Parathyroid adenoma (tissue), 2 donors: ENCODE measurements around the gene COL18A1.

Experiments
- H2AFZ ChIP-seq: fragments of 300-600 bp; sonication (generic); one replicate; pipeline ENCODE4 v1.7.0; 2017; ENCODE audit warnings: antibody characterized with exemption, mild to moderate bottlenecking
- H3K27ac ChIP-seq: fragments of 300-600 bp; sonication (generic); one replicate; pipeline ENCODE4 v1.7.0; 2017
- H3K27me3 ChIP-seq: fragments of 300-600 bp; sonication (generic); one replicate; pipeline ENCODE4 v1.7.0; 2017; ENCODE audit warnings: low read length; ENCODE audit not compliant: control insufficient read depth, insufficient read depth
- H3K36me3 ChIP-seq: fragments of 300-600 bp; sonication (generic); one replicate; pipeline ENCODE4 v1.7.0; 2017; ENCODE audit warnings: low read length; ENCODE audit not compliant: control insufficient read depth, insufficient read depth
- H3K4me1 ChIP-seq: fragments of 300-600 bp; sonication (generic); one replicate; pipeline ENCODE4 v1.7.0; 2017; ENCODE audit warnings: control low read depth
- H3K4me2 ChIP-seq: fragments of 300-600 bp; sonication (generic); one replicate; pipeline ENCODE4 v1.7.0; 2017; ENCODE audit warnings: low read length
- H3K4me3 ChIP-seq: fragments of 300-600 bp; sonication (generic); one replicate; pipeline ENCODE4 v1.7.0; 2017; ENCODE audit warnings: low read depth, low read length
- H3K79me2 ChIP-seq: fragments of 300-600 bp; sonication (generic); one replicate; pipeline ENCODE4 v1.7.0; 2017; ENCODE audit warnings: control low read depth
- H3K9ac ChIP-seq: fragments of 300-600 bp; sonication (generic); one replicate; pipeline ENCODE4 v1.7.0; 2017; ENCODE audit warnings: mild to moderate bottlenecking
- H3K9me3 ChIP-seq: fragments of 300-600 bp; sonication (generic); one replicate; pipeline ENCODE4 v1.7.0; 2017; ENCODE audit warnings: low read length; ENCODE audit not compliant: control insufficient read depth
- CTCF ChIP-seq: fragments of 300-600 bp; sonication (generic); IDR thresholded peaks from one replicate; pipeline ENCODE4 v1.7.0; 2017; ENCODE audit warnings: antibody characterized with exemption, mild to moderate bottlenecking
- donor health status: primary hyperparathyroidism.

COL18A1 gene

GRCh38 chr21:45414396-45415187 is 9.6 kb downstream of the COL18A1 start:
- H3K4me3 ChIP-seq = no peak overlapping the region
- H3K27me3 ChIP-seq = no peaks in the 10 kb centered on the region
- no peaks in the 10 kb centered on the region for H3K79me2 ChIP-seq
- no peak for TF ChIP-seq CTCF
- no peaks in the 10 kb centered on the region for H3K4me1 ChIP-seq
- no peak overlapping the region for H3K9ac ChIP-seq
- no peak overlapping the region for H3K27ac ChIP-seq
- H3K4me2 ChIP-seq = no peak overlapping the region
- H3K9me3 ChIP-seq = no peaks in the 10 kb centered on the region
- no peak overlapping the region for H2AFZ ChIP-seq
- H3K36me3 ChIP-seq = no peaks in the 10 kb centered on the region

- no peak overlapping the region for H3K27ac ChIP-seq
- no peaks in the 10 kb centered on the region for H3K79me2 ChIP-seq
- H2AFZ ChIP-seq = no peak overlapping the region
- TF ChIP-seq CTCF = no peak
- no peaks in the 10 kb centered on the region for H3K36me3 ChIP-seq
- H3K9me3 ChIP-seq = no peaks in the 10 kb centered on the region
- H3K4me2 ChIP-seq = no peak overlapping the region
- H3K27me3 ChIP-seq = no peaks in the 10 kb centered on the region
- no peak overlapping the region for H3K4me3 ChIP-seq
- H3K4me1 ChIP-seq = no peaks in the 10 kb centered on the region
- H3K9ac ChIP-seq = no peak overlapping the region
These were observed 10.4 kb downstream of the COL18A1 start for GRCh38 chr21:45415188-45415942.

GRCh38 chr21:45415943-45416611 is 11.1 kb downstream of the COL18A1 start:
- Histone ChIP-seq H3K4me1 (no peaks in the 10 kb centered on the region), H3K4me2 (no peak overlapping the region), H3K9me3 (no peaks in the 10 kb centered on the region), H3K27me3 (no peaks in the 10 kb centered on the region), H3K79me2 (no peaks in the 10 kb centered on the region), H2AFZ (no peak overlapping the region), H3K9ac (no peak overlapping the region), H3K4me3 (no peak overlapping the region), H3K36me3 (no peaks in the 10 kb centered on the region), H3K27ac (no peak overlapping the region)
- no peak for TF ChIP-seq CTCF

- H2AFZ ChIP-seq = no peak overlapping the region
- H3K4me2 ChIP-seq = no peak overlapping the region
- H3K36me3 ChIP-seq = no peaks in the 10 kb centered on the region
- H3K9ac ChIP-seq = no peak overlapping the region
- no peak overlapping the region for H3K4me3 ChIP-seq
- no peak for TF ChIP-seq CTCF
- H3K79me2 ChIP-seq = no peaks in the 10 kb centered on the region
- no peak overlapping the region for H3K27ac ChIP-seq
- H3K4me1 ChIP-seq = no peaks in the 10 kb centered on the region
- no peaks in the 10 kb centered on the region for H3K9me3 ChIP-seq
- H3K27me3 ChIP-seq = no peaks in the 10 kb centered on the region
These were observed 11.7 kb downstream of the COL18A1 start for GRCh38 chr21:45416620-45417019.
